Tibial artery (tissue), 4 donors: ENCODE measurements around the gene VSIG10.

ENCODE experiments used
- DNase-seq, 2 donors: peaks; one replicate each; pipeline ENCODE4 v3.0.0-alpha.2; 2019
- H3K27ac ChIP-seq, 2 donors: fragments of 200-600 bp; sonication (generic) in 1 of 2; 1 replicate in 1 of 2; 2 replicates in 1 of 2; pipeline ENCODE4 v1.5.1; 2018 to 2019; ENCODE audit warnings: mild to moderate bottlenecking in 1 of 2
- H3K27me3 ChIP-seq, 2 donors: fragments of 200-600 bp; sonication (generic) in 1 of 2; one replicate each; pipeline versions ENCODE4 v1.5.1 to v1.6.0; 2016 to 2019
- H3K36me3 ChIP-seq, 3 donors: fragments of 200-600 bp; sonication (generic) in 2 of 3; one replicate each; pipeline ENCODE4 v1.5.1; 2016 to 2019; ENCODE audit warnings: mild to moderate bottlenecking in 2 of 3
- H3K4me1 ChIP-seq, 4 donors: fragments of 200-600 bp; sonication (generic) in 2 of 4; 1 replicate in 3 of 4; 2 replicates in 1 of 4; pipeline ENCODE4 v1.5.1; 2016 to 2019
- H3K4me3 ChIP-seq, 2 donors: fragments of 200-600 bp; sonication (generic) in 1 of 2; 1 replicate in 1 of 2; 2 replicates in 1 of 2; pipeline ENCODE4 v1.5.1; 2018 to 2019; ENCODE audit warnings: mild to moderate bottlenecking in 2 of 2
- H3K9me3 ChIP-seq, 3 donors: fragments of 200-600 bp; sonication (generic) in 1 of 3; one replicate each; pipeline ENCODE4 v1.5.1; 2016 to 2019
- intact Hi-C: fragments of 100-400 bp; cut with DNase I; formaldehyde crosslinking; loops from one replicate; pipeline ENCODE4 v1.15.0; 2023; ENCODE audit warnings: low total_unique reads
- TF ChIP-seq, protein P1 (sequence below), 2 experiments: fragments of 200-600 bp in 1 of 2; fragments of 450-650 bp in 1 of 2; IDR thresholded peaks; one replicate each; pipeline ENCODE4 v1.5.1; 2017 to 2019; ENCODE audit warnings: antibody characterized with exemption in 2 of 2, mild to moderate bottlenecking in 1 of 2, moderate library complexity in 1 of 2

VSIG10 gene

GRCh38 chr12:118073768-118074167 lies 30.0 kb downstream of the VSIG10 start:
- Histone ChIP-seq H3K27me3 (no peaks in the 10 kb centered on the region), H3K9me3 (no peaks in the 10 kb centered on the region), H3K4me3 (no peak overlapping the region), H3K4me1 (no peaks in the 10 kb centered on the region), H3K36me3 (peaks cover 0 to 32% (median 13%) of the 10 kb centered on the region in 3 donors), H3K27ac (no peak overlapping the region)
- intact Hi-C loops = no loop called here
- no peak for DNase-seq
- TF ChIP-seq, protein P1, sequence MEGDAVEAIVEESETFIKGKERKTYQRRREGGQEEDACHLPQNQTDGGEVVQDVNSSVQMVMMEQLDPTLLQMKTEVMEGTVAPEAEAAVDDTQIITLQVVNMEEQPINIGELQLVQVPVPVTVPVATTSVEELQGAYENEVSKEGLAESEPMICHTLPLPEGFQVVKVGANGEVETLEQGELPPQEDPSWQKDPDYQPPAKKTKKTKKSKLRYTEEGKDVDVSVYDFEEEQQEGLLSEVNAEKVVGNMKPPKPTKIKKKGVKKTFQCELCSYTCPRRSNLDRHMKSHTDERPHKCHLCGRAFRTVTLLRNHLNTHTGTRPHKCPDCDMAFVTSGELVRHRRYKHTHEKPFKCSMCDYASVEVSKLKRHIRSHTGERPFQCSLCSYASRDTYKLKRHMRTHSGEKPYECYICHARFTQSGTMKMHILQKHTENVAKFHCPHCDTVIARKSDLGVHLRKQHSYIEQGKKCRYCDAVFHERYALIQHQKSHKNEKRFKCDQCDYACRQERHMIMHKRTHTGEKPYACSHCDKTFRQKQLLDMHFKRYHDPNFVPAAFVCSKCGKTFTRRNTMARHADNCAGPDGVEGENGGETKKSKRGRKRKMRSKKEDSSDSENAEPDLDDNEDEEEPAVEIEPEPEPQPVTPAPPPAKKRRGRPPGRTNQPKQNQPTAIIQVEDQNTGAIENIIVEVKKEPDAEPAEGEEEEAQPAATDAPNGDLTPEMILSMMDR (IDR thresholded peaks at IDR 0.05) = no peak

DNA sequence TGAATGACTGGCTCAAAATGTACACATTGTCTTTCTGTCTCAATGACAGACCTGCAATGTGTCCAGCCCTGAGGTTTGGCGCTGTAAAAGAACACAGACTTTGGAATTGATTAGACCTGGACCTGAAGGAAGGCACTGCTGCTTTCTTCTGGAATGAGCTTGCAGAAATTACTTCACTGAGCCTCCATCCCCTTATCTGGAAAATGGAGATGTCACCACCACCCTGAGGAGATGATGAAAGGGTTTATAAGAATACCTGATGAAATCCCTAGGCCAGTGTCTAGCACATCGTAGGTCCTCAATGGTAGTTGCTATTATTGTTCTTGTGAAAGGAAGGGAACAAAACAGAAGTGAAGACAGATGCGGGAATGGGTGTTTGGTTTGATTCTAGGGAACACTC lies 33.2 kb downstream of the VSIG10 start:
- intact Hi-C loops = no loop called here

GRCh38 chr12:118068445-118068844 lies 35.4 kb downstream of the VSIG10 start:
- Histone ChIP-seq H3K27ac (no peak overlapping the region), H3K4me1 (peaks cover 0 to 1% (median 0%) of the 10 kb centered on the region in 4 donors), H3K27me3 (no peaks in the 10 kb centered on the region), H3K4me3 (no peak overlapping the region), H3K36me3 (peaks cover 0 to 9% (median 0%) of the 10 kb centered on the region in 3 donors), H3K9me3 (no peaks in the 10 kb centered on the region)
- TF ChIP-seq, protein P1 (IDR thresholded peaks at IDR 0.05) = no peak
- DNase-seq = no peak
- intact Hi-C loops = no loop called here

More for the DNA sequence above, 33.2 kb downstream of the VSIG10 start:
- peaks cover 0 to 12% (median 0%) of the 10 kb centered on the region in 3 donors for H3K36me3 ChIP-seq
- H3K27ac ChIP-seq = no peak overlapping the region
- no peaks in the 10 kb centered on the region for H3K4me1 ChIP-seq
- TF ChIP-seq, protein P1 (IDR thresholded peaks at IDR 0.05) = no peak
- no peaks in the 10 kb centered on the region for H3K27me3 ChIP-seq
- no peaks in the 10 kb centered on the region for H3K9me3 ChIP-seq
- H3K4me3 ChIP-seq = no peak overlapping the region
- DNase-seq = no peak

GRCh38 chr12:118065380-118065779 lies 38.4 kb downstream of the VSIG10 start:
- Histone ChIP-seq H3K9me3 (no peaks in the 10 kb centered on the region), H3K27ac (no peak overlapping the region), H3K4me1 (peaks cover 0 to 11% (median under 1%) of the 10 kb centered on the region in 4 donors), H3K27me3 (no peaks in the 10 kb centered on the region), H3K36me3 (no peaks in the 10 kb centered on the region), H3K4me3 (no peak overlapping the region)
- intact Hi-C loops = no loop called here
- DNase-seq = no peak
- TF ChIP-seq, protein P1 (IDR thresholded peaks at IDR 0.05) = no peak

GRCh38 chr12:118064608-118065007 lies 39.2 kb downstream of the VSIG10 start:
- no peak overlapping the region for H3K27ac ChIP-seq
- TF ChIP-seq, protein P1 (IDR thresholded peaks at IDR 0.05) = no peak
- no peaks in the 10 kb centered on the region for H3K27me3 ChIP-seq

More at GRCh38 chr12:118064608-118065007, 39.2 kb downstream of the VSIG10 start:
- Histone ChIP-seq H3K9me3 (no peaks in the 10 kb centered on the region), H3K4me1 (peaks cover 0 to 15% (median 6%) of the 10 kb centered on the region in 4 donors), H3K4me3 (no peak overlapping the region), H3K36me3 (no peaks in the 10 kb centered on the region)
- intact Hi-C loops = no loop called here
- no peak for DNase-seq
